GM10248 (cell line): ENCODE measurements around the gene ECT2.
A peak's percentile ranks its signal among the peaks of the same experiment; 100 is the strongest.

ENCODE experiments used
- CTCF ChIA-PET: fragments of 300-600 bp; sonication (Branson Sonifier 250); formaldehyde crosslinking; extraction: SDS; loops from one replicate; lab custom pipeline; 2021; ENCODE audit warnings: antibody characterized with exemption; lab: Yijun Ruan, JAX
- POLR2A ChIA-PET: fragments of 350-650 bp; sonication (Branson Sonifier 250); formaldehyde crosslinking; extraction: SDS; loops from one replicate; lab custom pipeline; 2020; ENCODE audit warnings: antibody characterized with exemption; lab: Yijun Ruan, JAX
- DNase-seq: peaks from one replicate; pipeline ENCODE4 v3.0.0; 2012; ENCODE audit errors: extremely low spot score
- TF ChIP-seq, protein P1 (sequence below): IDR thresholded peaks from 2 replicates; pipeline ENCODE4 v1.5.1; 2012; ENCODE audit warnings: mild to moderate bottlenecking, low read depth; ENCODE audit errors: extremely low read depth, missing control alignments, control extremely low read depth

Gene ECT2

DNA sequence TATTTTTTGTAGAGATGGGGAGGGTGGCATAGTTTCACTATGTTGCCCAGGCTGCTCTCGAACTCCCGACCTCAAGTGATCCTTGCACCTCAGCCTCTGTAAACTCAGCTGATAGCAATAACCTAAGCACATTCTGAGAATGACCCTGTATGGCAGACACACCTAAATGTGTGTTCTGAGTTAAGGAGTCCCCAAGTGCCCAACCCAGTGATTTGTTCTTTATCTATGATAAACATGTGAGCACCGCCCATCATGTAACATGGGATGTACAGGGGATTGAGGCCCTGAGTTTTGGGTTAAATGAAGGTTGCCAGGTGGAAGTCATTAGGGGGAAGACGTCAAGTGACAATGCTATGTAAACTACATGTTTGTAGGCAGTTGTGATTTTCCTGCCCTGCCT lies 45.4 kb upstream of the ECT2 start:
- TF ChIP-seq, protein P1, sequence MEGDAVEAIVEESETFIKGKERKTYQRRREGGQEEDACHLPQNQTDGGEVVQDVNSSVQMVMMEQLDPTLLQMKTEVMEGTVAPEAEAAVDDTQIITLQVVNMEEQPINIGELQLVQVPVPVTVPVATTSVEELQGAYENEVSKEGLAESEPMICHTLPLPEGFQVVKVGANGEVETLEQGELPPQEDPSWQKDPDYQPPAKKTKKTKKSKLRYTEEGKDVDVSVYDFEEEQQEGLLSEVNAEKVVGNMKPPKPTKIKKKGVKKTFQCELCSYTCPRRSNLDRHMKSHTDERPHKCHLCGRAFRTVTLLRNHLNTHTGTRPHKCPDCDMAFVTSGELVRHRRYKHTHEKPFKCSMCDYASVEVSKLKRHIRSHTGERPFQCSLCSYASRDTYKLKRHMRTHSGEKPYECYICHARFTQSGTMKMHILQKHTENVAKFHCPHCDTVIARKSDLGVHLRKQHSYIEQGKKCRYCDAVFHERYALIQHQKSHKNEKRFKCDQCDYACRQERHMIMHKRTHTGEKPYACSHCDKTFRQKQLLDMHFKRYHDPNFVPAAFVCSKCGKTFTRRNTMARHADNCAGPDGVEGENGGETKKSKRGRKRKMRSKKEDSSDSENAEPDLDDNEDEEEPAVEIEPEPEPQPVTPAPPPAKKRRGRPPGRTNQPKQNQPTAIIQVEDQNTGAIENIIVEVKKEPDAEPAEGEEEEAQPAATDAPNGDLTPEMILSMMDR: no peak
- CTCF ChIA-PET: interaction anchor here (1.8 to 3.5 kb wide), 3 partner anchors 13 to 109 kb away, joined by 4 to 14 read pairs (median 9); no protein-coding TSS in a partner anchor
- DNase-seq: no peak
- POLR2A ChIA-PET: no interaction called here

GRCh38 chr3:172707030-172707429 lies 43.5 kb upstream of the ECT2 start:
- no peak for DNase-seq
- ChIA-PET CTCF (interaction anchor here (1.1 to 1.3 kb wide), 2 partner anchors 33 to 34 kb away, joined by 3 read pairs; no protein-coding TSS in a partner anchor), POLR2A (no interaction called here)
- TF ChIP-seq, protein P1: no peak

GRCh38 chr3:172707967-172708366 lies 42.6 kb upstream of the ECT2 start:
- CTCF ChIA-PET: interaction anchor here (1.1 to 1.3 kb wide), 2 partner anchors 34 to 35 kb away, joined by 3 read pairs; no protein-coding TSS in a partner anchor
- POLR2A ChIA-PET: interaction anchor here (0.7 kb wide), 1 partner anchor 42 kb away, joined by 3 read pairs; the partner anchor contains the start of gene ECT2
- DNase-seq: no peak
- TF ChIP-seq, protein P1: no peak

DNA sequence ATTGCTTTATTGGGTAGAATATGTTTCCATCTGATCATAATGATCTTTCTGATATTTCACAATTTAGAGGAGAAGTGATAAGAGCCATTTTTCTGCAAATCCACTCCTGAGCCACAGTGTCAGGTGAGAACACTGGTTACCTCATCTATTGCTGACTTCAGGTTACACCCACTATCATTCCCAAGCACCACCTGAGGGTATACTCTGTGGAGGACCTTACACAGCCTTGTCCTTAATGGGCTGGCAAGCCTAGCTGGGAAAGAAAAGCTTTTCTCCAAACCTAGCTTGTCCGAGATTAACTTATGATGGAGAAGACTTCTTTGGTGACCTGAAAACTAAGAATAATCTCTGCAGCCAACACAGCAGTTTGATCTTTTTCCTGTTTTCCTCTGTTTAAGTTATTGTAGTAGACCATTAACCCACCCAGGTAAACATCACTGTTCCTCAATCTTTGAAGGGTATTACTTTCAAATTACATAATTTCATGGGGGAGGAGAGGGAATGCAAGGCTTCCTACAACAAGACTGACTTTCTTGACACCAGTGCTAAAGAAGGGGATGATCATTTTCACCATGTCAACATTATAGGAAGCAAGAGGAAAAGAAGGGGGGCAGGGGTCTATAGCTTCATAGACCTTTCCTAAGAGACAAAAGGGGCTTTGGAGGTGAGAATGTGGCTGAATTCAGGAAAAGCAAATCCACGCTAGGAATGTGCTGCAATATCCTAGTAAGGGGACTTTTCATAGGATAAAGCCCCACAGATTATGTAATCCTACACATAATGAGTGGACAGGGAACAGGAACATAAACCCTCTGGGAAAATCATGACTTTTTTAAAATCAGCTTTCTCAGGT lies 41.4 kb upstream of the ECT2 start:
- TF ChIP-seq, protein P1: no peak
- CTCF ChIA-PET: interaction anchor here (1.0 to 3.2 kb wide), 4 partner anchors 8 to 80 kb away, joined by 3 to 22 read pairs (median 10); no protein-coding TSS in a partner anchor
- no peak for DNase-seq
- POLR2A ChIA-PET: no interaction called here

- ChIA-PET POLR2A (interaction anchor here (0.5 kb wide), 1 partner anchor 17 kb away, joined by 3 read pairs; no protein-coding TSS in a partner anchor), CTCF (interaction anchor here (0.6 to 3.2 kb wide), 16 partner anchors 9 to 378 kb away, joined by 3 to 22 read pairs (median 5); partner anchors contain the start of gene ECT2)
- peak; percentile 30 for DNase-seq
- TF ChIP-seq, protein P1: no peak
These were observed 40.5 kb upstream of the ECT2 start for GRCh38 chr3:172709774-172710663.
